ENCODE data around the gene JMJD4.
"Not testable (repeated sequence)": the region's sequence is repeated elsewhere in the genome, so short reads cannot be mapped to it uniquely, and the experiment has no call there.

DNA sequence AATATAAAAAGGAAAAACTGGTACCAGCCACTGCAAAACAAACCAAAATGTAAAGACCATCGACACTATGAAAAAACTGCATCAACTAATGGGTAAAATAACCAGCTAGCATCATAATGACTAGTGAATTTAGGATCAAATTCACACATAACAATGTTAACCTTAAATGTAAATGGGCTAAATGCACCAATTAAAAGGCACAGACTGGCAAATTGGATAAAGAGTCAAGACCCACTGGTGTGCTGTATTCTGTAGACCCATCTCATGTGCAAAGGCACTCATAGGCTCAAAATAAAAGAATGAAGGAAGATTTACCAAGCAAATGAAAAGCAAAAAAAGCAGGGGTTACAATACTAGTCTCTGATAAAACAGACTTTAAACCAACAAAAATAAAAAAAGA lies 33.5 kb downstream of the JMJD4 start:
- TF ChIP-seq CTCF, POLR2A (IDR thresholded peaks at IDR 0.05): not testable (repeated sequence)
